ENCODE measurements around the gene FOXJ1. TPM values are rescaled to one million over a fixed set of nuclear protein-coding genes. Genes with fewer than 3 reads are reported as not detected.
A peak's percentile ranks its signal among the peaks of the same experiment; 100 is the strongest.
"Not testable (repeated sequence)": the region's sequence is repeated elsewhere in the genome, so short reads cannot be mapped to it uniquely, and the experiment has no call there.

Gene FOXJ1
- total and polyA plus RNA-seq, 2 donors from 2014 or later = 3.4 to 6.8 TPM

DNA sequence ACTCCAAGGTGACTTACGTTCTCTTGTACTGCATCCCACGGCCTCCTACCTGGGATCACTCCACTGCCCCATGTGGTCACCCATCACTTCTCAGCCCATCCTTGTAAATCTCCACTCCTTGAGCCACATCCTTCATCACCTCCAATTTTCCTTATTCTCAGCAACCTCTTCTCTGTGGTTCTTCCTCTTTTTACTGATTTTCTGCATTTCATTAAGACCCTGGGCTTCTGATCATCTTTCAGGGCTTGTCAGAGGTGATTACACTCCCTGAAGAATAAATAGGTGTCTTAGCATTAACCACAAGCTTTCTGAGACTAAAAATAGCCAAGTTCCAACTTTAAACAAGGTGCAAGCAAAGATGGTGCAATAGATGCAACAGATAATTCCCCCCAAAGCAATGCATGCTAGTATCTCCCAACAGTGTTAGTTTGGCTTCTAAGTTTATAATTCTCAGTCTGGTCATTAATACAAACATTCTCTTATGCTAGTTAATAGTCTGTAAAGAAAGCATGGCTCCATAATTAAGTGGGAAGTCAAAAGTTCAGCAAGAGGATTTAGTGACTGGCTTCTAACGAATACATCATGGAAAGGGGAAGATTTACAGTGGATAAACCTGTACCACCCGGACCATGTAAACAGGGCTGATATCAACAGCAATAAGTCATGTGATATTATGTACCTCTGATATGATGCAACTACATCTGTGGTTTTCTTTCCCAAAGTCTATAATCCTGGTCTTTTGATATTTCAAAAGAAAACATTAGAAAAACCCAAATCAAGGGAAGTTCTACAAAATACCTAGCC lies 47.4 kb upstream of the FOXJ1 start:
- TF ChIP-seq, protein P1, sequence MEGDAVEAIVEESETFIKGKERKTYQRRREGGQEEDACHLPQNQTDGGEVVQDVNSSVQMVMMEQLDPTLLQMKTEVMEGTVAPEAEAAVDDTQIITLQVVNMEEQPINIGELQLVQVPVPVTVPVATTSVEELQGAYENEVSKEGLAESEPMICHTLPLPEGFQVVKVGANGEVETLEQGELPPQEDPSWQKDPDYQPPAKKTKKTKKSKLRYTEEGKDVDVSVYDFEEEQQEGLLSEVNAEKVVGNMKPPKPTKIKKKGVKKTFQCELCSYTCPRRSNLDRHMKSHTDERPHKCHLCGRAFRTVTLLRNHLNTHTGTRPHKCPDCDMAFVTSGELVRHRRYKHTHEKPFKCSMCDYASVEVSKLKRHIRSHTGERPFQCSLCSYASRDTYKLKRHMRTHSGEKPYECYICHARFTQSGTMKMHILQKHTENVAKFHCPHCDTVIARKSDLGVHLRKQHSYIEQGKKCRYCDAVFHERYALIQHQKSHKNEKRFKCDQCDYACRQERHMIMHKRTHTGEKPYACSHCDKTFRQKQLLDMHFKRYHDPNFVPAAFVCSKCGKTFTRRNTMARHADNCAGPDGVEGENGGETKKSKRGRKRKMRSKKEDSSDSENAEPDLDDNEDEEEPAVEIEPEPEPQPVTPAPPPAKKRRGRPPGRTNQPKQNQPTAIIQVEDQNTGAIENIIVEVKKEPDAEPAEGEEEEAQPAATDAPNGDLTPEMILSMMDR (IDR thresholded peaks at IDR 0.05; ENCODE audit: borderline replicate concordance, extremely low read depth, insufficient read depth) = no peak
- Histone ChIP-seq H3K36me3 (ENCODE audit: control insufficient read depth in 2 of 3, insufficient read depth in 3 of 3, low read length in 3 of 3) (no peaks in the 10 kb centered on the region), H3K27ac (ENCODE audit: low read depth in 2 of 2, low read length in 2 of 2) (no peak overlapping the region), H3K9ac (ENCODE audit: low read length in 3 of 3) (no peak overlapping the region), H3K4me1 (ENCODE audit: control insufficient read depth in 2 of 3, insufficient read depth in 2 of 3, low read depth in 1 of 3, low read length in 3 of 3) (no peaks in the 10 kb centered on the region), H3K9me3 (ENCODE audit: control insufficient read depth in 2 of 3, insufficient read depth in 1 of 3, low read length in 3 of 3) (no peaks in the 10 kb centered on the region), H3K27me3 (ENCODE audit: control insufficient read depth, insufficient read depth, low read length) (no peaks in the 10 kb centered on the region), H3K4me3 (ENCODE audit: low read length in 3 of 3) (no peak overlapping the region)
- intact Hi-C loops (cut with DNase I) = no loop called here
- DNase-seq (no peak), FAIRE-seq (no peak)

DNA sequence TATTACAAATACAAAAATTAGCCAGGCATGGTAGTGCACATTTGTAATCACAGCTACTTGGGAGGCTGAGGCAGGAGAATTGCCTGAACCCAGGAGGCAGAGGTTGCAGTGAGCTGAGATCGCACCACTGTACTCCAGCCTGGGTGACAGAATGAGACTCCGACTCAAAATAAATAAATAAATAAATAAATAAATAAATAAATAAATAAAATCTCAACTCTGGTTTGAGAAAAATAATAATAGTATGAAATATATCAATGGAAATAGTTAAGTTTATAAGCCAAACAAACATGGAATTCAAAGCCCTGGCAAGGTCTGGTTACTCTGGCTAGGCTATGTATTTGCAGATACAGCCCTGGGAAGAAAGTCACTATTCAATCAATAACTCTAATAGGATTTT lies 45.7 kb upstream of the FOXJ1 start:
- H3K27me3 ChIP-seq (ENCODE audit: control insufficient read depth, insufficient read depth, low read length); FAIRE-seq; H3K27ac ChIP-seq (ENCODE audit: low read depth in 2 of 2, low read length in 2 of 2); H3K9me3 ChIP-seq (ENCODE audit: control insufficient read depth in 2 of 3, insufficient read depth in 1 of 3, low read length in 3 of 3); DNase-seq; H3K9ac ChIP-seq (ENCODE audit: low read length in 3 of 3); H3K4me1 ChIP-seq (ENCODE audit: control insufficient read depth in 2 of 3, insufficient read depth in 2 of 3, low read depth in 1 of 3, low read length in 3 of 3); intact Hi-C loops (cut with DNase I); H3K36me3 ChIP-seq (ENCODE audit: control insufficient read depth in 2 of 3, insufficient read depth in 3 of 3, low read length in 3 of 3); H3K4me3 ChIP-seq (ENCODE audit: low read length in 3 of 3): not testable (repeated sequence)

DNA sequence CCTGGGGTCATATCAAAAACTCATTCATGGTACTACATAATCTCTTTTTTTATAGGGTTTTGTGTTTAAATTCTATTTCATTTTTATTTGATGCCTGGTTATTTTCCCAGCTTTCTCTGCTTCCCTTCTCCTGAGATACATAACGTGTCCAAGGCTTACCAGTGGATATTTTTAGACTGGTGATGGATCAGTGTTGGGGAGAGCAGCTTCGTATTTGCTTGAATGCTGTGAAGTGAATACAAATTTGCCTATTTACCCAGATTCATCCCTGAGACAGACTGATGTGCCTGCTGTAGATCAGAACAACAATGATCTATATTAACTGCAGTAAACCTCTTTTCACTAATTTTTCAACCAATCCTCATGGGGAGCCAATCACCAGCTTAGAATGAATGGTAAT lies 43.2 kb upstream of the FOXJ1 start:
- intact Hi-C loops (cut with DNase I) = no loop called here
- FAIRE-seq = no peak
- Histone ChIP-seq H3K27ac (ENCODE audit: low read depth in 2 of 2, low read length in 2 of 2) (no peak overlapping the region), H3K9me3 (ENCODE audit: control insufficient read depth in 2 of 3, insufficient read depth in 1 of 3, low read length in 3 of 3) (no peaks in the 10 kb centered on the region), H3K9ac (ENCODE audit: low read length in 3 of 3) (no peak overlapping the region), H3K4me1 (ENCODE audit: control insufficient read depth in 2 of 3, insufficient read depth in 2 of 3, low read depth in 1 of 3, low read length in 3 of 3) (peaks cover 0 to 3% (median 0%) of the 10 kb centered on the region in 3 donors), H3K4me3 (ENCODE audit: low read length in 3 of 3) (no peak overlapping the region), H3K36me3 (ENCODE audit: control insufficient read depth in 2 of 3, insufficient read depth in 3 of 3, low read length in 3 of 3) (no peaks in the 10 kb centered on the region), H3K27me3 (ENCODE audit: control insufficient read depth, insufficient read depth, low read length) (no peaks in the 10 kb centered on the region)
- no peak for DNase-seq
- TF ChIP-seq, protein P1 (IDR thresholded peaks at IDR 0.05; ENCODE audit: borderline replicate concordance, extremely low read depth, insufficient read depth) = no peak

GRCh38 chr17:76182016-76182764 lies 41.1 kb upstream of the FOXJ1 start:
- FAIRE-seq = no peak
- no peak overlapping the region for H3K27ac ChIP-seq (ENCODE audit: low read depth in 2 of 2, low read length in 2 of 2)

More at GRCh38 chr17:76182016-76182764, 41.1 kb upstream of the FOXJ1 start:
- peak; percentile 88 to 95 (median 93) for DNase-seq
- H3K9ac ChIP-seq (ENCODE audit: low read length in 3 of 3) = no peak overlapping the region
- H3K9me3 ChIP-seq (ENCODE audit: control insufficient read depth in 2 of 3, insufficient read depth in 1 of 3, low read length in 3 of 3) = no peaks in the 10 kb centered on the region
- intact Hi-C loops (cut with DNase I) = no loop called here
- H3K36me3 ChIP-seq (ENCODE audit: control insufficient read depth in 2 of 3, insufficient read depth in 3 of 3, low read length in 3 of 3) = no peaks in the 10 kb centered on the region
- TF ChIP-seq, protein P1 (IDR thresholded peaks at IDR 0.05; ENCODE audit: borderline replicate concordance, extremely low read depth, insufficient read depth) = peak; percentile 95
- H3K27me3 ChIP-seq (ENCODE audit: control insufficient read depth, insufficient read depth, low read length) = no peaks in the 10 kb centered on the region
- H3K4me1 ChIP-seq (ENCODE audit: control insufficient read depth in 2 of 3, insufficient read depth in 2 of 3, low read depth in 1 of 3, low read length in 3 of 3) = peaks cover 0 to 3% (median 0%) of the 10 kb centered on the region in 3 donors
- H3K4me3 ChIP-seq (ENCODE audit: low read length in 3 of 3) = no peak overlapping the region

Measured in kidney (tissue), 14 donors.